SK-N-DZ (cell line): Measurements from ENCODE around the gene LITAF.

Experiments
- DNase-seq: peaks from one replicate; pipeline ENCODE4 v3.0.0-alpha.2; 2015; ENCODE audit warnings: low spot score

The LITAF gene

DNA sequence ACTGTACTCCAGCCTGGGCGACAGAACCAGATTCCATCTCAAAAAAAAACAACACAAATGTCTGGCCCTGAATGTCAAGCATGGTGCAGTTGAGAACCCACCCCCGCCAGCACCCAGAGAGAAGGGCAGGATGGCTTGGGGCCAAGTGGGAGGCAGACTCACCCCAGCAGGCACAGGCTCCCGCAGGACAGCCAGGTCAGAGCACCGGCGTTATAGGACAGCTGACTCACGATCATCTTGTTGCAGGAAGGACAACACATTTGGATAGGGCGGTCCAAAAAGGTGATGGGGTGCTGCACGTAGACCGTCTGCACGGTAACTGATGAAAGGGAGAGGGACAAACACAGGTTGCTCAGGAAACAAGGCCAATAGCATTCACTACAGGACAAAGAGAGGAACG is 33.3 kb downstream of the LITAF start:
- DNase-seq: no peak

DNA sequence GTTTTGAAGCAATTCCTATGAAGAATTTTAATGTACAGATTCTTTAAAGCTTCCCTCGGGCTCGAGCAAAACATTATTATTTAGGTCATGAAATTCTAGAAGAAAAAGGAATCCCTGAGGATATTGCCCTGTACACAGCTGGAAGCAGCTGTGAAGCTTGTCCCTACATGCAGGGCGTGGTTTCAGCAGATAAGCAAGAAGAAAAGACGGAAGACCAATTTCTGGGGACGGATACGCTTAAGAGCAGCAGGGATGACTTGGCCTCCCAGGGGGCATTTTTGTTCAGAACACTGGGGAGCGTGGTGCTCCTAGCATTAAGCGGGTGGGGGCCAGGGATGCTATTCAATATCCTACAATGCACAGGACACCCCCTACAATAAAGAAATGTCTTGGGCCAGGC is 34.3 kb downstream of the LITAF start:
- no peak for DNase-seq

DNA sequence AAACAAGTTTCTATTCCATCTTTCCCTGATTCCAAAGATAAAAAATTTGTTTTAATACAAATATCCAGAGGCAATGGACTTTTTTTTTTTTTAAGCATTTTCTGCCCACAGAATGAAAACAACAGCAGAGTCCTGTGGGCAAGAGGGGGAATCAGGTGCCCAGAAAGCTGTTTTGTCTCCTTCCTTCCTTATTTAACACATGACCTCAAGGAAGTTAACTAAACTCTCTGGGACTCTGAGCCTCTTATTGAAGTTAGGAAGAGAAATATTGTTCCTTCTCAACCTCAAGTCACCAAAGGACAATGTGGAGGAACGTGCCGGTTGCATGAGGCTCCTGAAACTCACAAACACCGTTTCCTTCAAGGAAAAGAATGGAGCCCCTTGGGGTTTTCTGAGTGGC is 34.9 kb downstream of the LITAF start:
- DNase-seq: no peak

DNA sequence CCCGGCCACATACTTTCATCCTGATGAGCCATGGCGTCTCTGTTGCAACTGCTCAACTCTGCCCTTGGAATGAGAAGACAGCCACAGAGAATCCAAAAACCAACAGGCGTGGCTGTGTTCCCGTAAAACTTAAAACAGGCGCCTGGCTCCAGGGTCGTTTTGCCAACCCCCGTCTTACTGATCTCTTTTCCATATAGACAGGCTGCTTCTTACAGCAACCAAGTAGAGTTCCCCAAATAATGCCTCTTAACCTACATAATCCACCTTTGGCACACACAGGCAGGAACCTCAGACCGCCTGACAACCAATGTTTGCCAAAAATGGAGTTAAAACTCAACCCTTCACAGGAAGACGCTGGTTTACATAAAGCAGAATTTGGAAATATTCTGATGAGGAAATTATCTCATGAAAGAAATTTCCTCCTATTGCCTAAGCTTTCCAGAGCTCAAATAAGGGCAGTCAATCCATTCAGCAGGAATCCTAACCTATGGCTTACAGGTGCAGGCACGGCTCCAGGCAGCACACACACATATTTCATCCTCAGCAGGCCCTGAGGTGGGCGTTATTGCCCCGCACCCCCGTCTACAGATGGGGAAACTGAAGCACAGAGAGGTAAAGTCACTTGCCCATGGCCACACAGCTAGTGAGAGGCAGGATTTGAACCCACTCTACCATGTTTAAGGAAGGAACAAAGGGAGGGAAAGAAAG is 35.8 kb downstream of the LITAF start:
- no peak for DNase-seq

DNA sequence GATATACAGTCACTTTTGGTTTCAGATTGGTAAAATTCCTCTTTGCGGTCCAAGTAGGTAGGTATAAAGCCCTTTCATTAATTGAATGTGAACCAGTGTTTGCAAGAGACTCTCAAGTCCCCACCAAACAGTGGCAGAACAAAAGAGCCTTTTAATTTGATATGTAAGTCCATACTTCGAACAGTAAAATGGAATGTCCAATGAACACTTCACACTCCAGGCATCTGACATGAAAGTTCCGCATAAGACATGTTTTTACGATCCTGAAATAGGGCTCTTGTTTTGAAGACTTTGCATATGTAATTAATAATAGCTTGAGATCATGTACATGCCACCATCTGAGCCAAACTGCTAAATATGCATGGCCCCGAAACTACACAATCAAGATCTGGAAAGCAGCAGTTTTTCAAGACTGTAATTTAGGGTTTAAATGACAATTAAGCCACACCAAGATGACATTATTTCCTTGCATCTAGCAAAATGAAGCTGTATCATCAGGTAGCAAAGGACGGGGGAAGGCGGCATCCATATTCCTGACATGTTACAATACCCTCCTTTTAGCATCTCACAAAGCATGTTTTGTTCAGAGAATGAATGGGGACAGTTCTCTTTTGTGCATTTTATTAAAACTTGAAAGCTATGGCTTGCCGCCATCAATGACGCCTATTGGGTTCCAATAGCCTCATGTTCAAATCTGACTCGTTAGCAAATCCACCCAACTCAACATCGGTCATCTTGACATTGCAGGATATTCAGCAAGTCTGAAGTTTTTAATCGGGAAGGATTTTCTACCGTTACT is 39.4 kb downstream of the LITAF start:
- no peak for DNase-seq

DNA sequence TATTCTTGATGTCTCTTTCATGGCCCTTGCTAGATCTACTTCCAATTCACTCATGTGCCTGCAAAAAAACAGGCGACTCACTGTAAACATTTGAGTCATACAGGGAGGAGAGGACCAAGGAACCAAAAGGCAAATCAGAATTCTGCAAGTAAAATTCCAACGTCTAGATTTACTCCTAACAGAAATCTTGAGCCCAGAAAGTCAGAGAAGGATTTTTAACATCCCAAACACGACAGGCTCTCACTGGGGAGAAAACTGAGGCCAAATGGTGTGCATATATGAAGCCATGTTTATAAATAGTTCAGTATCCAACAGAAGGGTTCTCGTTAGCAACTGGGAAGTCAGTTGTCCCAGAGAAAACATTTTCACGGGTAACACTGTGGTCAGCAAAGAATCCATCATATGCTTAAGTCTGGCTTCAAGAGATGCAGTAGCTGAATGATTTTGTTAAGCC is 40.1 kb downstream of the LITAF start:
- DNase-seq: no peak

DNA sequence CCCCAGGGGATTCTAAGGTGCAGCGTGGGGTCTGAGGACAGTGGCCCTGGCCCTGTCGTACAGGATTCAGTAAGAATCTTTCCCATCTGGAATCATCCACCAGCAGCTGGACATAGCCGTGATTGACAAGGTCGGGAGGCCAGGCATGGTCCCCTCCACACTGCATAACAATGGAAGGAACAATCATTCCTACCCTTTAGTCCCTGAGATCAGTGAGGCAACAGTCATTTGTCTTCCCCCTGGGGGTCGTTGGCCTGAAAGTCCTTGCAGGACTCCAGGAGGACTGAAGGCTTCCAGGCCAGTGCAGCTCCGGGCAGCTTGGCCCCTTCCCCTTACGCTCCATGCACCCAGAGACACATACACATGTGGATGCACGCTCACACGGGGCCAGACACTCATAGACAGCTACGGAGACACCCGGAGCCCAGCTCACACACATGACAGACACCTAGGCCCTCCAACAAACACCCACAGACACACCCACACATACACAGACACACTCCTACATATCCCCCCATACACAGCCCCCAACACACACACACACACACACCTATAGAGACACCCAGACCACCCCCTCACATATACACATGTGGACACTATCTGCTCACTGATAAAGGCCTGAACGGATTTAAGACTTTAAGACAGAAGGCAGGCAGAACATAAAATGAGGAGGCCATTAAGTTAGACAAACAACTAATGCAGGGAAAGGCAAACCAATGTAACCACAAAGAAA is 42.9 kb downstream of the LITAF start:
- no peak for DNase-seq

DNA sequence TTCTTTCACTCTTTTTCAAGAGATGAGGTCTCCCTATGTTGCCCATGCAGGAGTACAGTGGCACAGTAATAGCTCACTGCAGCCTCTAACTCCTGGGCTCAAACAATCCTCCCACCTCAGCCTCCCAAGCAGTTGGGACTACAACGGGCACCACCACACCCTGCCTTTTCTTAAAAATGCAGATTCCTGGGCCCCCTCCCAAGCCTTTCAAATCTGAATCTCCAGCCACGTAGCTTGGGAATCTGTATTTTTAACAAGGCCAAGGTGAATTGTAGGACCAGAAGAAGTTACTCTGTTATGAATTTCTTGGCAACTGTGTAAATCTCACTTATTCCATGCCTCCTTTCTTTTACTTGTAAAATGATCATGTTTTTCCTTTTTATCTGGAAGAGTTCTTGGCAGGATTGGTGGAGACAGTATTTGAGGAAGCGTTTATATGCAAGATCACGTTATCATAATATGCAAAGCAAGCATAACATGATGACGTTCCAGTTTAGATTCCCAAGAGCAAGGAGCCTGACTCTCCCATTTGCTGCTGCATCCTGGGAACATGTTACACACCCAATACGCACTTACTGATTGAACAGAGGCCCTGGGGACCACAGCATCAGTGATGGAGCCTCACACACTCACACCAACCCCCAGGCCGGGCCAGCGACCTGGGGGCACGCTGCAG is 44.5 kb downstream of the LITAF start:
- DNase-seq: no peak

DNA sequence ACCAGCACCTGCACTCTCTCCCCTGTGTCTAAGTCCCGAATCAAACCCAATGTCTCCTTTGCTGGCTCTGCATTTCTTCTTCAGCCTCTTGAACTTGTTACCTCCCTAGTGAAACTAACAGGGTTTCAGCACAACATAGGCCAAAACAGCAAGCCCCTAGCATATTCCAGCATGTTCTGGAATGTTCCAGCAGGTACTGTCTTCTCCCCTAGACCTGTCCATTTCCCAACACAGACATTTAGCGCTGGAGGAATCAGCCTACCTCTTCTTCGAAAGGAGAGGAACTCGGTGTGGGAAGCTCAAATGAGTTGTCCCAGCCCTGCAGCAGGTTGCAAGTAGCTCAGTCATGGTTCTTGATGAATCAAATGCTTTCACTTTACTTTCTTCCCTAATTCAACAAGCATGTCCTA is 47.1 kb downstream of the LITAF start:
- no peak for DNase-seq

DNA sequence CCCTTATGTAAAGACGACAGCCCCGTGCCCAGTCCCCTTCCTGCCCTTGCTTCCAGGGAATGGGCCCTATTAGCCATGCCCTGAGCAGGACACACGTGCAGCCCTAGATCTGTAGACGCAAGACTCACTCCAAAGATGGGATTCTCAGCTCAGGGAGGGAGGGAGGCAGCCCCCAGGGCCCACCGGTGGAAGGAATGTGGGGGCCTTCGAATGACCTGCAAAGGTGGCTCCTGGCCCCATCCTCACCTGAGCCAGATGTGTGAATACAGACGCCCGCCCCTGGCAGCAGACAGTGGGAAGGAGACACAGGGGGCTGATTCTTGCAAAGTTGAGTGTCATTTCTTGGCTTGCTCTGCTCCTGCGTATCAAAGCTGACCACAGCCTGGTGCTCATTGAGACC is 47.8 kb downstream of the LITAF start:
- DNase-seq: no peak

DNA sequence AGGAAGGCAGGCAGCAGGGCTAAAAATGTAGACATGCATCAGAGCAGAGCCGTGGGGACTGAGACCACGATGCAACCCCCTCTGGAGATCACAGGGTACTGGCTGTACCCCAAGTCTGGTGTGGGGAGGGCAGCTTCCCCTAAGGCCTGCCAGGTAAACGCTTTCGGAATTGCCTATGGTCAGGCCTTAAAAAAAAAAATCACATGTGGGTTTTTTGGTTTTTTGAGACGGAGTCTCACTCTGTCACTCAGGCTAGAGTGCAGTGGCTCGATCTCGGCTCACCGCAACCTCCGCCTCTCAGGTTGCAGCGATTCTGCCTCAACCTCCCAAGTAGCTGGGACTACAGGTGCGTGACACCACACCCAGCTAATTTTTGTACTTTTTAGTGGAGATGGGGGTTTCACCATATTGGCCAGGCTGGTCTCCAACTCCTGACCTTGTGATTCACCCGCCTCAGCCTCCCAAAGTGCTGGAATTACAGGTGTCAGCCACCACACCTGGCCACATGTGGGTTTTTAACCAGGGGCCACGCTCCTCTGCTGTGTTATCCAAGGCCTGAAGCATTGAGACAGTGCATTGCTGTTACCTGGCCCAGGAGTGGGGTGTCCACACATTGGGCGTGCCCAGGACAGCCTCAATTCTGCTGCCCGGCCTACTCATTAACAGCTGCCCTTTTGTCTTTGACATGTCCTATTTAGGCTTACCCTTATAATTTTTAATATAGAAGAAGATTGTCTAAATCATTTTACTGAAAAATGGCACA is 50.4 kb downstream of the LITAF start:
- DNase-seq: no peak

DNA sequence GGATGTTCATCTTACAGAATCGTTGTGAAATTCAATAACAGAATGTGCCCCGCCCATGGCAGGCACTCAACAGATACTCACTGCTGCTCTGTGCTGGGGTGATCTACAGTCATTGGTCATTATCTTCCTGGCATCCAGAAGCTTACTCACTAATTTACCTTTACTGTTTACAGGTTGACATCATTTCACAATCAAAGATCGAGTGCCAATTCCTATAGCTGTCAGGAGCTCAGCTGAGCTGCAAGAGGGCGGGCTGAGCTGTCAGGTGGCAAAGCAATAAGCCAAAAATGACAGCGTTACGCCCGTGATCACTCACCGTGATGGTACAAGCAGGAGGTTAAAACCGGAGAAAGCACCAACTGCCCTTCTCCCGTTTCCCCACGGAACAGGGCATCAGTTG is 51.2 kb downstream of the LITAF start:
- no peak for DNase-seq

DNA sequence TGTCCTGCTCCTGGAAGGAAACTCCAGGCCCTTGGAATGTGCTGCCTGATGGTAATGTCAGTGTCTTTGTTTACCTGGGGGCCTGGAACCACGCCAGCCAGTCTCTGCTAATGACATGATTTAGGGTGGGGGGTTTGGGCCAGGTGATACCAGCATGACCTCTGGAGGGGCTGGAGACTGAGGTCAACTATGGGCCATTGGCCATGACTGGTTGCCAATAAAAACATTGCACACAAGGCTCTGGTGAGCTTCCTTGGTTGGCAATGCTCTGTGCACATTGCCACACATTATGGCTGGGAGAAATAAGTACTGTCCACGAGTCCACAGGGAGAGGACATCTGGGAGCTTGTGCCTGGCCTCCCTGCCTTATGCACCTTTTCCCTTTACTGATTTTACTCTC is 52.5 kb downstream of the LITAF start:
- no peak for DNase-seq

DNA sequence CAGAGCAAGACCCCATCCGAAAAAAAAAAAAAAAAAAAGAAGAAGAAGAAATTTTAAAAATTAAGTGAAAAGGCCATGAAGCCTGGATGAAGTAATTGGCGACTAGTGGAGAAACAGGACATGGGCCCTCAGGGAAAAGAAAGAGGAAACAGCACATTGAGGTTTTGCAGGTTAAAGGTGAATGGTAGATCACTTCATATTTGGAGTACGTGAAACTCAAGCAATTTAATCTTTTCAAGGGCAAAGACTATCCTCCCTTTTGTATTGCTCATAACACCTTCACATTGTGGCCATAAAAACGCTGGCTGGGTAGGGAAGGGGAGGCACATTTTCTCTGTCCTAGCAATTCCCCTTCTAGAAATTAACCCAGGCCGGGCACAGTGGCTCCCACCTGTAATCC is 53.1 kb downstream of the LITAF start:
- no peak for DNase-seq

DNA sequence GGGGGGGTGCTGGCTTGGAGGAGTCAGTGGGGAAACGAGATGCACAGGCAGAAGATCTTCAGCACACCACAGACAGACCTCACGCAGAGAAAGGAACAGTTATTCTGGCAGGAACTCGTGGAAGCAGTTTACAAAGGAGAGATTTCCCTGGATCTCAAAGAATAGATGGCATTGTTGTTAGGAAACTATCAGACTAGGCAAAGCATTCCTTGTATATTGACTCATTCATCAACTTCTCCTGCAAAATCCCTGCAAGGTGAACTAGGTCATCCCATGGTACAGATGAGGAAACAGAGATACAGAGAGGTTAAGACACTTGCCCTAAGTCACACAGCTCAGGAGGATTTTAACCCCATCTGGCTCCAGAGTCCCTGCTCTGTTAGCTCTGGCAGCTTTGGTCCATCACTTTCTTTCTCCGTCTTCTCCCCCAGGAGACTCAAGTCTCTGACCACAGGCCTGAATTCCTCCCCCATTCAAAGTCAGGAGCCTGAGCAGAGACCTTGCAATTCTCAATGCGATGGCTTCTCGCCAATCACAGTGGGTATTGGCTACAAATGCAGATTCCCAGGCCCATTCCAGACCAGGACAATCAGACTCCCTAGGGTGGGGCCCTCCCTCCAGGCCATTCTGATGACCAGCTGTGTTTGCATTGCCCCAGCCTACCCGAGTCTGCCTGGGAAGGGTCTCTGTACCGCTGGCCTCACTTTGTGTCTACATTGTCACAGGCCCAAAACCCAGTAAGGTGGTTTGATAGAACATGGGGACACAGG is 56.4 kb downstream of the LITAF start:
- DNase-seq: no peak

DNA sequence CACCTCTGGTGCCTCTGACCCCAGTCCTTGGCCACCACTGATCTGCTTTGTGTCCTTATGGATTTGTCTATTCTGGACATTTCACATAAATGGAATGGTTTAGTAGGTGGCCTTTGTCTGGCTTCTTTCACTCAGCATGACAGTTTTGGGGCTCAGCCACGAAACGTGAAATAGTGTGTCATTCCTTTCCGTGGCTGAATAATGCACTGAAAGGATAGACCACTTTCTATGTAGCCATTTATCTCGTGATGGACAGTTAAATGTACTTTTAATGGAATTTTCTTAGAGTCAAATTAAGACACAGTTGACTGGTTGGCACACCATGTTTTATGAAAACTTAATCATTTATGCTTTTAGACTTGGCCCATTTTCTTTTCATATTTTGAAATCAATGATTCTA is 57.4 kb downstream of the LITAF start:
- DNase-seq: no peak

DNA sequence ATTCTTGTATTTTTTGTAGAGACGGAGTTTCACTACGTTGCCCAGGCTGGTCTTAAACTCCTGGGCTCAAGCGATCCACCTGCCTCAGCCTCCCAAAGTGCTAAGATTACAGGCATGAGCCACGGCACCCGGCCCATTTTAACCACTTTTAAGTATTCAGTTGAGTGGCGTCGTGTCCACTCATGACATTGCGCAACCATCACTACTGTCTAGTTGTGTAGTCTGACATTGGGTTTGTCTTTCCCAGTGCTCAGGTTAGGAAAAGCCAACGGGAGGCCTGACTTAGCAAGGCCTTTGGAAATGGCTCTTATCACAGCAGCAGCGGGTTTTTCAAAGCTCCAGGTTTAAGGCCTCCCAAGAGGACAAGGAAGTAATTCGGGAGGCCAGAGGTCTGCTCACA is 58.7 kb downstream of the LITAF start:
- no peak for DNase-seq

DNA sequence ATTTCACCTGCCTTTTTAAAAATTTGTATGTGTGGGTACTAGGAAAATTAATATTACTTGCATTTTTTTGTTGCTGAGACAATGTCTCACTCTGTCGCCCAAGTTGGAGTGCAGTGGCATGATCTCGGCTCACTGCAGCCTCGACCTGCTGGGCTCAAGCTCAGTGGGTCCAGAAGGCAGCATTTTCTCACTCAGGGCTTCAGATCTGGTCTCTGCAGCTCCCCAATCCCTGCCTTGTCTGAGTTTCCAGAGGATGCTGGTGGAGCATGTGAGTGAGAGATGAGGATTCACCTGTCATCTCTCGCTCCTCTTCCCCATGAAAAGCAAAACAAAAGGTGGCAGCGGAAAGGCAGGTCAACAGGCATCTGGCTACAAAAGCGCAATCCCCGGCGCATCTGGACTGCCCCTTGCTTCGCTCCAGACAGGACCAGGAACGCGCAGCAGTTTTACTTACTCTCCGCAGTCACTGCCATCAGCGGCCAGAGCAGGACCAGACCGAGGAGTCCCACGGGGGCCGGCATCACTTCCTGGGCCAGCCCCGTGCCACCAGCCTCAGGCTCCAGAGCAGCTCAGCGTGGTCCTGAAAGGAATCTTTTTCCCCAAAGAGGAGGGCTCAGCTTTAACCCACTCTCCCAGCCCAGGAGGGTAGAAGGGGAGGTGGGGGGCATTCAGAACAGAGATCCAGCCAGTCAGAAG is 59.9 kb downstream of the LITAF start:
- DNase-seq: peak; percentile 12

DNA sequence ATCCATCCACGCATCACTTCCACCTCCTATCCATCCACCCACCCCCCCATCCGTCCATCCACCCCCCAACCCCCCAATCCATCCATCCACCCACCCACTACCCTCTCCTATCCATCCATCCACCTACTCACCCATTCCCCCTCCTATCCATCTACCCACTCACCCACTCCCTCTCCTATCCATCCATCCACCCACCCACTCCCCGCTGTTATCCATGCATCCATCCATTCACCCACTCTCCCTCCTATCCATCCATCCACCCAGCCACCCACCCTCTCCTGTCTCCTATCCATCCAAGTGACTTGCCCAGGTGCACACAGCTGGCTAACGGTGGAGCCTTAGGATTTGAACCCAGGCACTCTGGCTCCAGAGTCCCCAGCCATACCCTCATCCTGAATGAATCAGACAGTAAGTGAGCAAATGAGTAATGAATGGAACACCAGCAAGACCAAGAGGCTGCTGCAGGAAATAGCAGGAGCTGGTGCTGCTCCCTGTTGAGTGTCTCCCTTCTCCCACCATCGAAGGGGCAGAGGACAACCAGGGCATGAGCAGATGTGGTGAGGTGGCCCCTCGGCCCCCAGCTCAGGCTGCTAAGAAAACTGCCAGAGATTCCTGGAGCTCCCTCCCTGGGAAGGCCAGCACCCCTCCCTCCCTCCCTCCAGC is 62.5 kb downstream of the LITAF start:
- DNase-seq: no peak
